T-helper 2 cell treated with Interferon-gamma antibody and Interleukin-4, amounts not matched to agents 5 μg/mL and 100 μg/mL, for 36 hours (primary cell): Measurements from ENCODE around the gene THSD4.
"Not testable (repeated sequence)": the region's sequence is repeated elsewhere in the genome, so short reads cannot be mapped to it uniquely, and the experiment has no call there.

Experiments
- DNase-seq: peaks from one replicate; pipeline ENCODE4 v3.0.0; 2021; ENCODE audit warnings: low spot score
- H3K27ac Mint-ChIP-seq: one replicate; pipeline ENCODE4 v1.8.0; 2021; ENCODE audit warnings: mild to moderate bottlenecking, mixed read lengths
- H3K27me3 Mint-ChIP-seq: one replicate; pipeline ENCODE4 v1.8.0; 2021; ENCODE audit warnings: low read depth, mixed read lengths
- H3K36me3 Mint-ChIP-seq: one replicate; pipeline ENCODE4 v1.8.0; 2021; ENCODE audit warnings: low read depth, mixed read lengths
- H3K4me1 Mint-ChIP-seq: one replicate; pipeline ENCODE4 v1.8.0; 2021; ENCODE audit warnings: low read depth, mixed read lengths
- H3K4me3 Mint-ChIP-seq: one replicate; pipeline ENCODE4 v1.8.0; 2022; ENCODE audit warnings: mild to moderate bottlenecking, moderate library complexity, mixed read lengths
- H3K9me3 Mint-ChIP-seq: one replicate; pipeline ENCODE4 v1.8.0; 2021; ENCODE audit warnings: mixed read lengths

Gene THSD4

DNA sequence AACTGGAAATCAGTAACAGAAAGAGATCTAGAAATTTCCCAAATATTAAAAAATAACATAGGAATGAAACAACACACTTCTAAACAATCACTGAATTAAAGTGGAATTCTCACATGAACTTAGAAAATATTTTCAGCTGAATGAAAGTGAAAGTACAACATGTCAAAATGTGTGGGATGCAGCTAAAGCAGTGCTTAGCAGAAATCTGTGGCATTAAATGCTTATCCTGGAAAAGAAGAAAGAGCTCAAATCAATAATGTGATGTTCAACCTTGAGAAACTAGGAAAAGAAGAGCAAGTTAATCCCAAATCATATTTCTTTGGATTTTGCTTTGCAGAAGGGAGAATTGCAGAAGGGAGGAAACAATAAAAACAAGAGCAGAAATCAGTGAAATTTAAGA is 596.9 kb downstream of the THSD4 start:
- peaks cover 4% of the 10 kb centered on the region for H3K4me1 Mint-ChIP-seq
- peaks cover 28% of the 10 kb centered on the region for H3K27me3 Mint-ChIP-seq
- no peaks in the 10 kb centered on the region for H3K36me3 Mint-ChIP-seq
- DNase-seq = no peak
- H3K9me3 Mint-ChIP-seq = no peaks in the 10 kb centered on the region
- H3K4me3 Mint-ChIP-seq = no peak overlapping the region
- H3K27ac Mint-ChIP-seq = no peak overlapping the region

DNA sequence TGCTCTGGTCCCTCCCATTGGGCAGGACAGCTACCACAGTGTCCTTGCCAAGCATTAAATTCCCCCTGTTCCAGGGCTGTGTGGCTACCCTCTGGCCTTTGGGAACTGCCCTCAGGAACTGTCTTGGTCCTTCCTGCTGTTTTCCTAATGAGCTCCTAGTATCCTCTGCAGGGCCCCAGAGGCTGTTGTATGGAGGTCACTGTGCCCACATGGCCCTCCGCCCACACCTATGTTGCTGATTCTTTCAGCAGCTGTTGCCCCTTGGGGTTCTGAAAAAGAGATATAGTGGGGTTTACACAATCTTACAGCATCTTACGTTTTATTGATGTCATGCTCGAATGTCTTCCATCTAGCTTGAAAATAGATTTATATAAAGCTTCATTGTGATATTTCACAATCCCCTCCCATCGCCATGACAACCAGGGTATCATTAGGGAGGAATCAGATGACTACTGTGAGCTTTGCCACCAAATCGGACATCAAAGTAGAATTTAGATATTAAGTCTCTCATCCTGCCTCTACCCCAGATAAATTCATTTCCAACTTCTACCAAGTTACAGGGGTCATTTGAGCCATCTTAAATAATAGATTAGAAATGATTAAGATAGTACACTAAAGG is 598.0 kb downstream of the THSD4 start:
- Mint-ChIP-seq H3K27me3 (peaks cover 23% of the 10 kb centered on the region), H3K9me3 (no peaks in the 10 kb centered on the region), H3K4me1 (peaks cover 4% of the 10 kb centered on the region), H3K27ac (no peak overlapping the region), H3K4me3 (no peak overlapping the region), H3K36me3 (no peaks in the 10 kb centered on the region)
- DNase-seq = no peak

DNA sequence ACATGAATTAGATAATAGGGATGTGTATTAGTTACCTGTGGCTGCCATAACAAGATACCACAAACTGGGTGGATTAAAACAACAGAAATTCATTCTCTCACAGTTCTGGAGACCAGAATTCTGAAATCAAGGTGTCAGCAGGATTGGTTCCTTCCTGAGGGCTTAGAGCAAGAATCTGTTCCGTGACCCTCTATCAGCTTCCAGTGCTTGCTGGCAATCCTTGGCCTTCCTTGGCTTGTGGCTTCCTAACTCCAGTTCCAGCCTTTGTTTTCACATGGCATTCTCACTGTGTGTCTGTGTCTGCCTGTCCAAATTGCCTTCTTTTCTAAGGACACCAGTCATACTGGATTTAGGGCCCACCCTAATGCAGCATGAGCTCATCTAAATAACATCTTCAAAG is 600.6 kb downstream of the THSD4 start:
- peaks cover 4% of the 10 kb centered on the region for H3K4me1 Mint-ChIP-seq
- H3K9me3 Mint-ChIP-seq = no peaks in the 10 kb centered on the region
- no peak overlapping the region for H3K4me3 Mint-ChIP-seq
- H3K36me3 Mint-ChIP-seq = no peaks in the 10 kb centered on the region
- no peak overlapping the region for H3K27ac Mint-ChIP-seq
- no peak for DNase-seq
- peaks cover 24% of the 10 kb centered on the region for H3K27me3 Mint-ChIP-seq

DNA sequence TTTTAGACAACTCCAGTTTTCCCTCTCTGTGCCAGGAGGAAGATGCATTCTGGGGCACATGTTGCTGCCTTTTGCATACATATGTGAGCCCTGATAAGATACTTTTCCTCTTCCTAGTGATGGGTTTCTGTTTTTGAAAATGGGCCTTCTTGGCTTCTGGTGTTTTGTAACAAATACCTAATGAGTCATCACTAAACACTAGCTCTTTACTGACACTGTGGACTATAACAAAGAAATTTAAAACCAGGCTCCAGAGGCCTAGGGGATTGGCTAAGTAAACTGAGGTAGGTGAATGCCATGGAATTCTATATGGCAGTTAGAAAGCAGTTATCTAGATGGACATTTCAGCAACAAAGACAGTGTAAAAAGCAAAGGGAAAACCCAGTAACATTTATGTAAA is 601.7 kb downstream of the THSD4 start:
- peaks cover 4% of the 10 kb centered on the region for H3K4me1 Mint-ChIP-seq
- H3K9me3 Mint-ChIP-seq = no peaks in the 10 kb centered on the region
- no peak overlapping the region for H3K4me3 Mint-ChIP-seq
- no peaks in the 10 kb centered on the region for H3K36me3 Mint-ChIP-seq
- DNase-seq = no peak
- no peak overlapping the region for H3K27ac Mint-ChIP-seq
- peaks cover 18% of the 10 kb centered on the region for H3K27me3 Mint-ChIP-seq

DNA sequence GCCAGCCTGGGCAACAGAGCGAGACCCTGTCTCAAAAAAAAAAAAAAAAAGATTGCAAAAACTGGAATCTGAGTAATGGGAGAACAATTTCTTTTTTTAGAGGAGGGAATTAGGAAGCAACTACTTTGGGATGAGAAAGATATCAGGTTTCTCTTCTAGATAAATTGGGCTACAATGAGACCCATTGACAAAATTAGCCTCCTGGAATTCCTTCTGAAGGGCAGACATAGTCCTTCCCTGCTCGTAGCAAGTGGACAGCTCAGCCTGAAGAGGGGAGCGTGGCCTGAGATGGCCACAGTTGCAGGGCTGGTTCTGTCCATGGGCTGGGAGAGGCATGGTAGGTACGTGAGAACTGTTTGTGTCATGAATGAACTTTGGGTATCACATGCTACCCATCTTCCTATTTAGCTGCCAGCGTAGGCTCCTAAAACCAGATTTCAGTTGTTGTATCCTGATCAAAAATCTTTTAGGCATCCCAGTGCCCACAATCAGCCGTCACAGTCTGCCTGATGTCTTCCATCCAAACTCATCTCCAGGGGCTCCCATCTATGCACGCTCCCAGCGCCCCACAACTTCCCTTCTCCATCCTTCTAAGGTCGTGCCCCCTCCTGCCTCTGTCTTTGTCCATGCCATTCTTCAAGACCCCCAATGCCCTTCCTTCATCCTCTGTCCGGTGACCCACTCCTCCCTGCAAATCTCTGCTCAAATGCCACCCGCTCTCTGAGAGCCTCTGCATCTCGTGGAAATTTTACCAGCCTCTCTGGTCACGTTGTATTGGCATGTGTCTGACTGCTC is 603.0 kb downstream of the THSD4 start:
- Mint-ChIP-seq H3K36me3 (no peaks in the 10 kb centered on the region), H3K27me3 (peaks cover 13% of the 10 kb centered on the region), H3K4me3 (no peak overlapping the region), H3K4me1 (peaks cover 2% of the 10 kb centered on the region), H3K9me3 (no peaks in the 10 kb centered on the region), H3K27ac (no peak overlapping the region)
- DNase-seq = no peak

DNA sequence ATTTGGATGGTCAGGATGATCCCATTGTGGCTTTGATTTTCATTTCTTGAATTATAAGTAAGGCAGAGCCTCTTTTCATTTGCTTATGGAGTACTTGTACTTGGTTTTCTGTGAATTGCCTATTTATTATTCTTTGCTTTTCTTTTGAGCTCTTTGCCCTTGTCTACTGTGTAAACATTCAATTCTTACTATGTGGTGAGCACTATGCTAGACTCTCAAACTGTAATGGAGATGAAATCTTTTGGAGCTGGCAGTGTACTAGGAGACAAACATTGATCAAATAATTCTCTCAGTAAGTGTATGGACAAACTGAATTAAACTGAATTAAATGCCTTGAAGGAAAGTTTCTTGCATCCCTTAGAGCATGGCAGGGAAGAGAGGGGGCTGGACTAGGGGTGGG is 608.1 kb downstream of the THSD4 start:
- no peak for DNase-seq
- peaks cover 10% of the 10 kb centered on the region for H3K27me3 Mint-ChIP-seq
- H3K4me1 Mint-ChIP-seq = no peaks in the 10 kb centered on the region
- no peaks in the 10 kb centered on the region for H3K9me3 Mint-ChIP-seq
- H3K27ac Mint-ChIP-seq = no peak overlapping the region
- no peaks in the 10 kb centered on the region for H3K36me3 Mint-ChIP-seq
- H3K4me3 Mint-ChIP-seq = no peak overlapping the region

DNA sequence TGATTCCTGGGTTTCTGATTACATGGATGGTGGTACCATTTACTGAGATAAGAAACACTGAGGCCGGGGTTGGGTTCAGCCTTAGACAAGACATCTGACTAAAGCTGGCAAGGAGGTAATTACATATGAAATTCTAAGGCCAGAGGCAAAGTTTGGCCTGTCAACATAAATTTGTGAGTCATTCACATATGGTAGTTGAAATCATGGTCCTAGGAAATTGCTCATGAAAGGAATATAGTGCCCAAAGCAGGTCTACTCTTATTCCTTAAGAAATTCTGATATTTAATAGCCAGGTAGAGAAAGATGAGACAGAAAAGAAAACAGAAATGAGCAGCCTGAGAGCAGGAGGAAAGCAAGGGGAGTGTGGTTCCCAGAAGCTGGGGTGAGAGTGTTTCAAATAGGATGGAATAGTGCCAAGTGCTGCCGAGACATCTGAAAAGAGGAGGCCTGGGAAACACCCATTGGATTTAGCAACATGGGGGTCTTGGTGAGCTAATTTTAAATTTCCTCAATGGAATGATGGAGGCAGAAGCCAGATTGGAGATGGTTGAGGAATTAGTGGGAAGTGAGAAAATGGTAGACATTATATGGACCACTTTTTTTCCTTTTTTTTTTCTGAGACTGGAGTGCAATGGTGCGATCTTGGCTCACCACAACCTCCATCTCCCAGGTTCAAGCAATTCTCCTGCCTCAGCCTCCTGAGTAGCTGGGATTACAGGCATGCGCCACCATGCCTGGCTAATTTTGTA is 610.1 kb downstream of the THSD4 start:
- not testable (repeated sequence) for H3K4me3 Mint-ChIP-seq, H3K27ac Mint-ChIP-seq, H3K9me3 Mint-ChIP-seq, H3K36me3 Mint-ChIP-seq, H3K27me3 Mint-ChIP-seq, DNase-seq, H3K4me1 Mint-ChIP-seq

DNA sequence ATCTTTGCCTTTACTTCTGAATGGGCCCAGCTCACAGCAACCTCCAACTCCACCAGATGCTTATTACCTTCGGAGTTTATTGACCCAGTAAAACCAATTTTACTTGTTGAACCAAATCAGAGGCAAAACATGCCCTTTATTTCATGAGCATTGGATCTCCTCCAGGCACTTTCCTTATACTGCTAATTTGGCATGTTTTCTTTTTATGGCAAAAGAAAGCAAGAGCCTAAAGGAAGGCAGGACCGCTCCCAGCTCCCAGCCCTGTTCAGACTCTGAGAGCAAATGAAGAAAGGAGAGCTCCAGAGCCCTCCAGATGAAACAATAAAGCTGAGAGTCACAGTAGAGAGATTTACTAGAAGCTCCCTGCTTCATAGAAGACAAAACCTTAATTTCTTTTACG is 613.6 kb downstream of the THSD4 start:
- H3K27me3 Mint-ChIP-seq = peaks cover 5% of the 10 kb centered on the region
- no peaks in the 10 kb centered on the region for H3K4me1 Mint-ChIP-seq
- no peak overlapping the region for H3K4me3 Mint-ChIP-seq
- H3K9me3 Mint-ChIP-seq = no peaks in the 10 kb centered on the region
- no peaks in the 10 kb centered on the region for H3K36me3 Mint-ChIP-seq
- no peak overlapping the region for H3K27ac Mint-ChIP-seq
- DNase-seq = no peak

DNA sequence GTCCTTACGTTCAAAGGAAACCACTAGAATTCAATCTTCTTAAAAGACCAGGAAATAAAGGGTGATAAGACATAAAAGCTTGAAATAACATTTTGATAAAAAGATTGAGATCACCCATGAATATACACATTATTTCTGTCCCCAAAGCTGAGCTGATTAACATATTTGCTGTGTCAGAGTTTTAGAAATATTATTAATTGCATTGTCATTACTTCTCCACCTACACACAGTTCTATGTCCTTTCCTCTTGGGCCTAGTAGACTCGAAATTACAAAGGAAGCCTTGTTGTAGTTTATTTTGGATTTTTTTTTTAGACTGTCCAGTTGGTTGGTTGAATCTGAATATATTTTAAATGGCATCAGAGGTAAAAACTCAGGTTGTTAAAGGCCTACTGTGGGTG is 614.0 kb downstream of the THSD4 start:
- DNase-seq = no peak
- H3K36me3 Mint-ChIP-seq = no peaks in the 10 kb centered on the region
- H3K4me3 Mint-ChIP-seq = no peak overlapping the region
- no peaks in the 10 kb centered on the region for H3K4me1 Mint-ChIP-seq
- H3K9me3 Mint-ChIP-seq = no peaks in the 10 kb centered on the region
- H3K27ac Mint-ChIP-seq = no peak overlapping the region
- peaks cover 5% of the 10 kb centered on the region for H3K27me3 Mint-ChIP-seq

DNA sequence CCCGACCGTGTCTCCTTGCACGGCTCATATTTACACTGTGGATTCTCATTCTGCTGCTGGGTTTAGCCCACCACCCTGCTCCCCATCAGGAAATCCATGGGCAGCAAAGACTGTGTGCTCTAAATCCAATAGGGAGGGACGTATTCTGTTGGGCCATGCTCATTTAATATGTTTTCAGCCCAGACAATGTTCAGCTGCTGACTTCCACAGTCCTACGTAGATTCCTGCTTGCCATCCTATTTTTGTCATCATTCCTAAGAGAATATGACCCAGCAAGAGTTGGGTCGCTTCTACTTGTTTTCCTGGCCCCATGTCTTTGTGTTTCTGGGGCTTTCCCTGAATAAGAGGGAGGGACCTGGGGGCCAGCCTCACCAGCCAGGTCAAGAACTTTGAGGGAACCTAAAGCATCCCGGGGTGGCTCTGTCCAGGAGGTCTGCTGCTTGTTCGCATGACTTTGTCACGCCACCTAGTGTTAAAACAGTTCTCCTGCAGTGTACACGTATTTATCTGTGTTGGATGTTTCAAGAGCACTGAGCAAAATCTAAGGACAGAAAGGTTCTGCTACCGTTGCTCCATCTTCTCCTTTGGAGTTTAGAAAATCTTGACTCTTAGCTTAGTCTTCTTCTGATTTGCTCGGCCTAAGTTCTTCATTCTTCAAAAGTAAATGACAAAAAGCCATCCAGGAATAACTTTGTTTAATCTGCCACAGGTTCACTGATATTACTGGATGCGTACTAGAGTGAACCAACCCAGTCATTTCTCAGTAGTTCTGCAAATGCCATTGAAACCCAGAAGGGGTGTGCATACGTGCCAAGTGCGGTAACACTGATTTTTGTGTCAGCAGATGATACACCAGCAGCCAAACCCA is 615.2 kb downstream of the THSD4 start:
- Mint-ChIP-seq H3K27ac (no peak overlapping the region), H3K36me3 (no peaks in the 10 kb centered on the region), H3K4me1 (no peaks in the 10 kb centered on the region), H3K27me3 (peaks cover 5% of the 10 kb centered on the region), H3K9me3 (no peaks in the 10 kb centered on the region), H3K4me3 (no peak overlapping the region)
- peak; percentile 21 for DNase-seq

DNA sequence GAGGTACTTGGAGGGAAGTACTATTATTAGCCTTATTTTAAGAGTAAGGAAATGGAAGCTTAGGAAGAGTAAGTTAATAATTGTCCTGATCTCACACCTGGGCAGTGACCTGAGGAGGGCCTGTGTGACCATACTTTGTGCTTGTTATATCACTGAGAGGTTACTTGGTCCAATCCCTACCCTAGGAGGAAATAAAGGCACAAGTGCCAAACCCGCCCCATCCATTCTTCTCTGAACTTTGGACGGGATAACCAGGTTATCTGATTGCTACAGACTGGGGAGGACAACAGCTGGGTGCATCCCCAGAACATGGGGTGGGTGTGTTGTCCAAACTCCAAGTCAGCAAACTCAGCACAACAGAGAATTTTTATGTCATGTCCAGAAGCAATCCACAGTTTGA is 617.4 kb downstream of the THSD4 start:
- Mint-ChIP-seq H3K36me3 (no peaks in the 10 kb centered on the region), H3K27me3 (peaks cover 7% of the 10 kb centered on the region), H3K9me3 (no peaks in the 10 kb centered on the region), H3K4me3 (no peak overlapping the region), H3K27ac (no peak overlapping the region), H3K4me1 (no peaks in the 10 kb centered on the region)
- DNase-seq = no peak

DNA sequence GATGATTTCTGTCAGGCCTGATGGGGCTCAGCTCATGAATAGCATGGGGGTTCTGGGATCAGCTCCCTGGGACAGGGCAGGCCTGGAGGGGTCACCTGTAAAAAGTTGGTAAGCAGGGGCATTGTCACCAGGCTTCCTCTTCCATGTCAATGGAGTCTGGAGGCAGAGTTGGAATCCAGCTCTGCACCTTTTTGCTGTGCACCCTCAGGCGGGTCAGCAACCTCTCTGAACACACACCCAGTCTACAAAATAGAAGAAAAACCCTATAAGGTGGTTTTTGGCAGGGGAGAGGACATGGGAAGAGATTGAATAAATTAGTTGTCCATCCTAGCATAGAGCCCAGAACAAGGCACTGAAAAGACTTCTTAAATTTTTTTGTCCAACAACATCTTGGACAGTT is 617.9 kb downstream of the THSD4 start:
- no peaks in the 10 kb centered on the region for H3K9me3 Mint-ChIP-seq
- no peak for DNase-seq
- H3K4me1 Mint-ChIP-seq = no peaks in the 10 kb centered on the region
- H3K36me3 Mint-ChIP-seq = no peaks in the 10 kb centered on the region
- H3K4me3 Mint-ChIP-seq = no peak overlapping the region
- peaks cover 7% of the 10 kb centered on the region for H3K27me3 Mint-ChIP-seq
- H3K27ac Mint-ChIP-seq = no peak overlapping the region

DNA sequence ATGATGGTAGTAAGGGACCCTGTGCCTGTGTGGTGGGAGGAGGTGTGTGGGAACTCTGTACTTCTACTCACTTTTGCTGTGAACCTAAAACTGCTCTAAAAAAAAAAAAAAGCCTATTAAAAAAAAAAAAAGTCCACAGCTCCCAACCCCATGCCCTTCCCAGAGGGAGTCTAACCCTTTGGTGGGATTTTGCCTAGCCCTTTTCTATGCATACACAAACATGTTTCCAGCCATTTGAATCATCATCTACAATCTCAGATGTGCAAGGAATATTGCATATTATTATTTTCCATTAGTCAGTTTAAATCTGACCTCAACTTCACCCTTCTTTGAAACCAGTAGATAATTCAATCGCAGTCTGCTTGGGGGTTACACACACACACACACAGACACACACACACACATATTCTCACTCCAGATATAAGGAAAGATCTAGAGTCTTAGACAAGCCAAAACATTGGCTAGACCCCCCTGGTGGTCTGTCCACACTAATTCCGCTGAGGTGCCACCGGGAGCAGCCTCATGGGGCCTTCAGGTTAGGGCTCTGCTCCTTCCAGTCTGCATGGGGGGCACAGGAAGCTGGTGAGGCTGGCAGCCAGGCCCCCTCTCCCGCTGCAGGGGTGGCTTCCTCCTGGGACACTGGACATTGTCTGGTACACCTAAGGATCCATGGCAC is 619.6 kb downstream of the THSD4 start:
- no peaks in the 10 kb centered on the region for H3K4me1 Mint-ChIP-seq
- H3K4me3 Mint-ChIP-seq = no peak overlapping the region
- DNase-seq = no peak
- peaks cover 7% of the 10 kb centered on the region for H3K27me3 Mint-ChIP-seq
- no peaks in the 10 kb centered on the region for H3K9me3 Mint-ChIP-seq
- no peak overlapping the region for H3K27ac Mint-ChIP-seq
- no peaks in the 10 kb centered on the region for H3K36me3 Mint-ChIP-seq
